Activated CD8-positive, alpha-beta T cell treated with anti-CD3 and anti-CD28 coated beads for 36 hours (primary cell): ENCODE measurements around the gene P3H2. TPM values are rescaled to one million over a fixed set of nuclear protein-coding genes. Genes with fewer than 3 reads are reported as not detected.

Source experiments
- ATAC-seq: fragments of 200-7000 bp; cut with Tn5 transposase; one replicate; pipeline ENCODE4 v1.10.0; 2021; ENCODE audit warnings: mild to moderate bottlenecking, moderate library complexity
- CTCF ChIA-PET: fragments of 350-600 bp; sonication (Branson Sonifier 250); formaldehyde crosslinking; loops from one replicate; lab custom pipeline; 2021; ENCODE audit warnings: antibody characterized with exemption; lab: Charles Lee
- POLR2A ChIA-PET: fragments of 350-600 bp; sonication (Branson Sonifier 250); formaldehyde crosslinking; loops from one replicate; lab custom pipeline; 2021; ENCODE audit warnings: antibody characterized with exemption; lab: Charles Lee
- DNase-seq: peaks from one replicate; pipeline ENCODE4 v3.0.0-alpha.2; 2020
- H3K27ac Mint-ChIP-seq: one replicate; pipeline ENCODE4 v1.8.0; 2021; ENCODE audit warnings: mild to moderate bottlenecking, mixed read lengths
- H3K27me3 Mint-ChIP-seq: one replicate; pipeline ENCODE4 v1.8.0; 2021; ENCODE audit warnings: mixed read lengths
- H3K36me3 Mint-ChIP-seq: one replicate; pipeline ENCODE4 v1.8.0; 2021; ENCODE audit warnings: low read depth, mixed read lengths
- H3K4me1 Mint-ChIP-seq: one replicate; pipeline ENCODE4 v1.8.0; 2021; ENCODE audit warnings: low read depth, mixed read lengths
- H3K4me3 Mint-ChIP-seq: one replicate; pipeline ENCODE4 v1.8.0; 2021; ENCODE audit warnings: mild to moderate bottlenecking, moderate library complexity, mixed read lengths
- H3K9me3 Mint-ChIP-seq: one replicate; pipeline ENCODE4 v1.8.0; 2021; ENCODE audit warnings: mixed read lengths
- intact Hi-C: fragments of 100-400 bp; cut with micrococcal nuclease; formaldehyde crosslinking; loops from one replicate; pipeline ENCODE4 v1.10.0; 2022
- total RNA-seq, 2 experiments: library from RNA; stranded (reverse); gene quantifications; one replicate each; pipeline ENCODE4 v1.2.3, GENCODE V29; 2021
- TF ChIP-seq, protein P1 (sequence below): fragments of 200-600 bp; IDR thresholded peaks from one replicate; pipeline ENCODE4 v1.8.0; 2022; ENCODE audit warnings: antibody characterized with exemption, mild to moderate bottlenecking

The P3H2 gene
- total RNA-seq, 2 experiments from 2014 or later: not detected

DNA sequence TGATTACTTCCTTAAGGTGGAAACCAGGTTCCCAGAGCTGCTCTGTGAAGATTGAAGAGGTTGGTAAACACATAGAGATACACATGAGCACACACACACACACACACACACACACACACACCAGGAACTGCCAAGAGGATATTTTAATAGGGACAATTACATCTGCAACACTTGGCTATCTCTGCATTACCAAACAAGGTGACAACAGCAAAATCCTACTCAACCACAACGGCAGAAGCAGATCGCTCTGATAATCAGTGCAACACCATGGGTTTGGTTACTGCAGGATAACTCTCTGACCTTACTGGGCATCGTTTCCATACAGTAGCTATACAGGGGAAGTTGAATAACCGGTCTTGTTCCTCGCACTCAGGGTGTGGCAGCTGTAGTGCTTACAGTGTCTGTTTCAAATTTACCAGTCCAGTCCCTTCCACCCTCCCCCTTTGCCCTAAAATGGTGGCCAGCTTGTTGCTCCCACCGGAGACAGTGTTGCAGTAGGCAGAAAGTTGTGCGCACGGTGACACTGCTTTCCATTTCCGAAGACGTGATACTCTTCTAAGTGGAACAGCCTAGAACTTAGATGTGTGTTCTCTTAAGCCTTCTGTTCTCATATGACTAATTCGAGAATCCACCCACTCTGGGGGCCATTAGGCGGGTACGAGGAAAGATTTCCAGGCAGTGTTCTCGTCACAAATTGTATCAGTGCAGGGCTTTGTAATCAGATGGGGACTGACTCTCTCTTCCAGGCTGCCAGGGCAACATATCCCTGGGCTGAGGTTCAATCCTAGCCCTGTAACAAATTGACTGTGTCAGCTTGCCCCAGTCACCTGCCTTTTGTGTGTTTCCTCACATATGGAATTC lies 176.2 kb downstream of the P3H2 start:
- H3K27me3 Mint-ChIP-seq: no peaks in the 10 kb centered on the region
- TF ChIP-seq, protein P1, sequence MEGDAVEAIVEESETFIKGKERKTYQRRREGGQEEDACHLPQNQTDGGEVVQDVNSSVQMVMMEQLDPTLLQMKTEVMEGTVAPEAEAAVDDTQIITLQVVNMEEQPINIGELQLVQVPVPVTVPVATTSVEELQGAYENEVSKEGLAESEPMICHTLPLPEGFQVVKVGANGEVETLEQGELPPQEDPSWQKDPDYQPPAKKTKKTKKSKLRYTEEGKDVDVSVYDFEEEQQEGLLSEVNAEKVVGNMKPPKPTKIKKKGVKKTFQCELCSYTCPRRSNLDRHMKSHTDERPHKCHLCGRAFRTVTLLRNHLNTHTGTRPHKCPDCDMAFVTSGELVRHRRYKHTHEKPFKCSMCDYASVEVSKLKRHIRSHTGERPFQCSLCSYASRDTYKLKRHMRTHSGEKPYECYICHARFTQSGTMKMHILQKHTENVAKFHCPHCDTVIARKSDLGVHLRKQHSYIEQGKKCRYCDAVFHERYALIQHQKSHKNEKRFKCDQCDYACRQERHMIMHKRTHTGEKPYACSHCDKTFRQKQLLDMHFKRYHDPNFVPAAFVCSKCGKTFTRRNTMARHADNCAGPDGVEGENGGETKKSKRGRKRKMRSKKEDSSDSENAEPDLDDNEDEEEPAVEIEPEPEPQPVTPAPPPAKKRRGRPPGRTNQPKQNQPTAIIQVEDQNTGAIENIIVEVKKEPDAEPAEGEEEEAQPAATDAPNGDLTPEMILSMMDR: no peak
- ChIA-PET POLR2A (interaction anchor here (0.9 kb wide), 1 partner anchor 464 kb away, joined by 3 read pairs; no protein-coding TSS in a partner anchor), CTCF (interaction anchor here (1.1 kb wide), 1 partner anchor 16 kb away, joined by 3 read pairs; no protein-coding TSS in a partner anchor)
- no peak overlapping the region for H3K4me3 Mint-ChIP-seq
- intact Hi-C loops: loop anchor here (5.0 kb wide), 1 partner anchor 672 kb away; no protein-coding TSS in a partner anchor
- peaks cover 3% of the 10 kb centered on the region for H3K4me1 Mint-ChIP-seq
- no peak for ATAC-seq
- no peaks in the 10 kb centered on the region for H3K9me3 Mint-ChIP-seq
- no peaks in the 10 kb centered on the region for H3K36me3 Mint-ChIP-seq
- DNase-seq: no peak
- no peak overlapping the region for H3K27ac Mint-ChIP-seq

DNA sequence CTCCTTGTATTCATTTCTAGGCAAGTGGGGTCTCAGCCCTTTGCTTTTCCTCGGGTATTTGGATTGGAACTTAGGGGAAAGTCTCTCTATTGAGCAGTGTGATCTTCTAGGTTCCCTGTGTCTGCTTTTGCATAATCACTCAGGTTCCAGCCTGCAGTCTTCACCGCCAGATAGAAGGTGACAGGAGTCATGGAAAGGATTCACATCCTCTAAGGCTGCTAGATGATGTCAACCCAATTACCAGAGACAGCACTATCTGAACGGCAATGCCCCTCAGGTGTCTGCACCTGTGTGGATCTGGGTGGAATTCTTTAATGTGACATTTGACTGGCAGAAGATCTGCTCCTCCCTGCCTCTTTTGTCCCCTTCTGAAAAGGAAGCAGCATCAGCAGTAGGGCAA lies 177.7 kb downstream of the P3H2 start:
- Mint-ChIP-seq H3K4me3 (no peak overlapping the region), H3K27ac (no peak overlapping the region), H3K4me1 (no peaks in the 10 kb centered on the region), H3K27me3 (no peaks in the 10 kb centered on the region), H3K9me3 (no peaks in the 10 kb centered on the region), H3K36me3 (no peaks in the 10 kb centered on the region)
- ChIA-PET CTCF (interaction anchor here (2.6 kb wide), 1 partner anchor 19 kb away, joined by 7 read pairs; no protein-coding TSS in a partner anchor), POLR2A (no interaction called here)
- TF ChIP-seq, protein P1: no peak
- intact Hi-C loops: no loop called here
- DNase-seq (no peak), ATAC-seq (no peak)

DNA sequence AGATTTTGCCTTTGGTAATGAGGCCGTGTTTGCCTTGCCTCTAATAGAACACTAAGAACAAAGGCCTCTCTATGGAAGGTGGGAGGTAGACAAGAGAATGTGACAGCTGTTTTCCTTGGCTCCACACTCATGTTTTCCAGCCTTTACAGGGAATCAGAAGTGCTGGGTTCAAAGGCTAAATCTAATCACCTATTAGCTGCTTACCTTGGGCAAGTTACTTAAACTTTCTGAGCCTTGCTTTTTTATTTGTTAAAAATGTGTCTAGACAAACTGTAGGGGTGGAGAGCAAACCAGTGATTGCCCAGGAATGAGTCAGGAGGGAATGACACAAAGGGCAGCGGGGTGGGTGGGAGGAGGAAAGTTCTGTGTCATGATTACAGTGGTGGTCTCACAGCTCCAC lies 179.0 kb downstream of the P3H2 start:
- CTCF ChIA-PET: interaction anchor here (2.6 kb wide), 1 partner anchor 20 kb away, joined by 7 read pairs; no protein-coding TSS in a partner anchor
- POLR2A ChIA-PET: no interaction called here
- TF ChIP-seq, protein P1: no peak
- Mint-ChIP-seq H3K4me1 (no peaks in the 10 kb centered on the region), H3K27me3 (no peaks in the 10 kb centered on the region), H3K4me3 (no peak overlapping the region), H3K36me3 (no peaks in the 10 kb centered on the region), H3K27ac (no peak overlapping the region), H3K9me3 (no peaks in the 10 kb centered on the region)
- peak; percentile 30 for DNase-seq
- intact Hi-C loops: no loop called here
- no peak for ATAC-seq

DNA sequence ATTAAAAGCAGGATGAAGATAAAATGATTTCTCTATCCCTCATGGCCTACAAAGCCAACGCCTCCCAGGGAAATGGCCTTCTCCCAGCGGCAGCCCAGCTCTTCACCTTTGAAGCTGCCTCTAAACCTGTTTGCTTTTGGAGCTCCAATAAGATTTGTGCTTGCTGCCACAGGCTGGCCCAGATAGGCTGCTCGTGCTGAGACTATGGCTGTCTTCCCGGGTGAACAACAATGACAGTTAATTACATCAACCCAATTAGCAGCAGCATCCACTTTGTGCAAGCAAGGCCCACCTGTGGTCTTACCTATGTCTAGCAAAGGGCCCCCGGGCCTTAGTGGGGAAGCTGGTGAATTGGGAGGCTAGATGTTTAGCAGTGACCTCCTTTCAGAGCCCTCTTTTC lies 179.6 kb downstream of the P3H2 start:
- TF ChIP-seq, protein P1: no peak
- no peaks in the 10 kb centered on the region for H3K27me3 Mint-ChIP-seq
- H3K27ac Mint-ChIP-seq: no peak overlapping the region
- ChIA-PET CTCF (interaction anchor here (1.0 to 2.6 kb wide), 2 partner anchors 16 to 20 kb away, joined by 3 to 7 read pairs; no protein-coding TSS in a partner anchor), POLR2A (no interaction called here)
- H3K4me1 Mint-ChIP-seq: no peaks in the 10 kb centered on the region
- intact Hi-C loops: no loop called here
- DNase-seq: no peak
- no peak overlapping the region for H3K4me3 Mint-ChIP-seq
- no peaks in the 10 kb centered on the region for H3K36me3 Mint-ChIP-seq
- no peak for ATAC-seq
- H3K9me3 Mint-ChIP-seq: no peaks in the 10 kb centered on the region
